Neutrophil (primary cell): Measurements from ENCODE around the gene DNMBP.
A peak's percentile ranks its signal among the peaks of the same experiment; 100 is the strongest.
"Not testable (repeated sequence)": the region's sequence is repeated elsewhere in the genome, so short reads cannot be mapped to it uniquely, and the experiment has no call there.

Source experiments
- H3K27ac ChIP-seq: fragments of 200-600 bp; sonication (generic); 2 replicates; pipeline ENCODE4 v1.5.1; 2016; ENCODE audit warnings: mild to moderate bottlenecking, moderate library complexity
- H3K27me3 ChIP-seq: fragments of 200-600 bp; sonication (generic); 2 replicates; pipeline ENCODE4 v1.6.0; 2016; ENCODE audit warnings: mild to moderate bottlenecking
- H3K36me3 ChIP-seq: fragments of 200-600 bp; sonication (generic); 2 replicates; pipeline ENCODE4 v1.5.1; 2017
- H3K4me1 ChIP-seq, 2 experiments: fragments of 200-600 bp in 1 of 2; sonication (generic) in 1 of 2; 1 replicate in 1 of 2; 2 replicates in 1 of 2; pipeline versions ENCODE4 v1.5.1 to v1.6.1; 2013 to 2016; ENCODE audit warnings: low read depth in 1 of 2, low read length in 1 of 2, mild to moderate bottlenecking in 1 of 2, moderate library complexity in 1 of 2; ENCODE audit not compliant: control insufficient read depth in 1 of 2, insufficient read depth in 1 of 2
- H3K4me3 ChIP-seq, 2 experiments: fragments of 200-600 bp in 1 of 2; sonication (generic) in 1 of 2; 1 replicate in 1 of 2; 2 replicates in 1 of 2; pipeline ENCODE4 v1.5.1; 2013 to 2016; ENCODE audit warnings: low read depth in 1 of 2, low read length in 1 of 2, mild to moderate bottlenecking in 1 of 2, moderate library complexity in 1 of 2
- H3K9me3 ChIP-seq: fragments of 200-600 bp; sonication (generic); 2 replicates; pipeline ENCODE4 v1.5.1; 2016
- TF ChIP-seq, protein P1 (sequence below): fragments of 200-600 bp; sonication (generic); IDR thresholded peaks from 2 replicates; pipeline ENCODE4 v1.5.1; 2016; ENCODE audit warnings: antibody characterized with exemption

DNMBP gene

DNA sequence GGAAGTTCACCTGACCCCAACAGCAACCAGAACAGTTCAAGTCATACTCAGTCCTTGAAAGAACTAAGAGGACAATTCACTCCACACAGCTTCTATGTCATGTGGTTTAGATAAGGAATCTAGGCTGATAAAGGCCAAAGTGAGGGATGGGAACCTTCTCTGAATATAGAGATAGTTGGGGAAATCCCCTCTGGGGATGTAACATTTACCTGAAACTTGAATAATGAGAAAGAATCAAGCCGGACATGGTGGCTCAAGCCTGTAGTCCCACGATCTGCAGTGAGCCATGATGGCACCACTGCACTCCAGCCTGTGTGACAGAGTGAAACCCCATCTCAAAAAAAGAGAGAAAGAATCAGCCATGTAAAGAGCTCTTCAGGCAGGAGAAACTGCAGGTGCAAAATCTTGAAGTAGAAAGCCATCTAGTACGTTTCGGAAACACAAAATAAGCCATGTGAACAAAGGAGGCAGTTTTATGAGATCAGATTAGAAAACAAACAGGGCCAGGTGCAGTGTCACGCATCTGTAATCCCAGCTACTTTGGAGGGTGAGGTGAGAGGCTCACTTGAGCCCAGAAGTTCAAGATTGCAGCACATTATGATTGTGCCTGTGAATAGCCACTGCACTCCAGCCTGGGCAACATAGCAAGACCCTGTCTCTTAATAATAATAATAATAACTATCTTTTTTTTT lies 4.5 kb upstream of the DNMBP start:
- H3K27ac ChIP-seq: no peak overlapping the region
- TF ChIP-seq, protein P1, sequence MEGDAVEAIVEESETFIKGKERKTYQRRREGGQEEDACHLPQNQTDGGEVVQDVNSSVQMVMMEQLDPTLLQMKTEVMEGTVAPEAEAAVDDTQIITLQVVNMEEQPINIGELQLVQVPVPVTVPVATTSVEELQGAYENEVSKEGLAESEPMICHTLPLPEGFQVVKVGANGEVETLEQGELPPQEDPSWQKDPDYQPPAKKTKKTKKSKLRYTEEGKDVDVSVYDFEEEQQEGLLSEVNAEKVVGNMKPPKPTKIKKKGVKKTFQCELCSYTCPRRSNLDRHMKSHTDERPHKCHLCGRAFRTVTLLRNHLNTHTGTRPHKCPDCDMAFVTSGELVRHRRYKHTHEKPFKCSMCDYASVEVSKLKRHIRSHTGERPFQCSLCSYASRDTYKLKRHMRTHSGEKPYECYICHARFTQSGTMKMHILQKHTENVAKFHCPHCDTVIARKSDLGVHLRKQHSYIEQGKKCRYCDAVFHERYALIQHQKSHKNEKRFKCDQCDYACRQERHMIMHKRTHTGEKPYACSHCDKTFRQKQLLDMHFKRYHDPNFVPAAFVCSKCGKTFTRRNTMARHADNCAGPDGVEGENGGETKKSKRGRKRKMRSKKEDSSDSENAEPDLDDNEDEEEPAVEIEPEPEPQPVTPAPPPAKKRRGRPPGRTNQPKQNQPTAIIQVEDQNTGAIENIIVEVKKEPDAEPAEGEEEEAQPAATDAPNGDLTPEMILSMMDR: no peak
- no peaks in the 10 kb centered on the region for H3K36me3 ChIP-seq
- no peak overlapping the region for H3K4me3 ChIP-seq
- H3K4me1 ChIP-seq: peaks cover 5 to 8% of the 10 kb centered on the region in 2 experiments
- no peaks in the 10 kb centered on the region for H3K9me3 ChIP-seq
- H3K27me3 ChIP-seq: peaks cover 13% of the 10 kb centered on the region

DNA sequence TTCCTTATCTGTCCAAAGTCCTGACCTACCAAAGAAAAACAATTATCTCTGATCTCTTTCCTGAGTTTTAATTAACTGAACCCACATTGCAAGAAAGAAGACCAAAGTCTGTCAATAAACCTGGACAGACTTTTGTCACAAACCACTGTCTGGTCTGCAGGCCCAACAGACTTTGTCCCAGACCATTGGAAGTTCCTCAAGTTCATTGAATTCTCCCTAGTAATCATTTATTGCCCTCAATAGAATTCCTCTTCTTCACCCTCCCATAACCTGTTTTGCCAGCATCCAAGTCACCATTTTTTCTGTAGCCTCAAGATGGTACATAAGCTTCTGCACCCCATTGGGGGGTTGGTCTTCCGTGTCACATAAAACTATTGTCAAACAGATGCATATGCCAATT lies 3.9 kb upstream of the DNMBP start:
- H3K9me3 ChIP-seq: no peaks in the 10 kb centered on the region
- no peak overlapping the region for H3K4me3 ChIP-seq
- TF ChIP-seq, protein P1: no peak
- peaks cover 11 to 14% of the 10 kb centered on the region in 2 experiments for H3K4me1 ChIP-seq
- H3K36me3 ChIP-seq: no peaks in the 10 kb centered on the region
- H3K27me3 ChIP-seq: peaks cover 7% of the 10 kb centered on the region
- H3K27ac ChIP-seq: no peak overlapping the region

DNA sequence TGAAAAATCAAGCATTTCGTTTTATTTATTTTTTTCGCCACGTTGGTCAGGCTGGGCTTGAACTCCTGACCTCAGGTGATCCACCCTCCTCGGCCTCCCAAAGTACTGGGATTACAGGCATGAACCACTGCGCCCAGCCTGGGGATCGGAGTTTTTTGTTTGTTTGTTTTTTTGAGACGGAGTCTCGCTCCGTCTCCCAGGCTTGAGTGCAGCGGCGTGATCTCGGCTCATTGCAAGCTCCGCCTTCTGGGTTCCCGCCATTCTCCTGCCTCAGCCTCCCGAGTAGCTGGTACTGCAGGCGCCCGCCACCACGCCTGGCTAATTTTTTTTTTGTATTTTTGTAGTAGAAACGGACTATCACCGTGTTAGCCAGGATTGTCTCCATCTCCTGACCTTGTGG lies 2.2 kb upstream of the DNMBP start:
- peaks cover 27 to 29% of the 10 kb centered on the region in 2 experiments for H3K4me1 ChIP-seq
- not testable (repeated sequence) for H3K36me3 ChIP-seq, H3K9me3 ChIP-seq, H3K4me3 ChIP-seq, H3K27me3 ChIP-seq, H3K27ac ChIP-seq

DNA sequence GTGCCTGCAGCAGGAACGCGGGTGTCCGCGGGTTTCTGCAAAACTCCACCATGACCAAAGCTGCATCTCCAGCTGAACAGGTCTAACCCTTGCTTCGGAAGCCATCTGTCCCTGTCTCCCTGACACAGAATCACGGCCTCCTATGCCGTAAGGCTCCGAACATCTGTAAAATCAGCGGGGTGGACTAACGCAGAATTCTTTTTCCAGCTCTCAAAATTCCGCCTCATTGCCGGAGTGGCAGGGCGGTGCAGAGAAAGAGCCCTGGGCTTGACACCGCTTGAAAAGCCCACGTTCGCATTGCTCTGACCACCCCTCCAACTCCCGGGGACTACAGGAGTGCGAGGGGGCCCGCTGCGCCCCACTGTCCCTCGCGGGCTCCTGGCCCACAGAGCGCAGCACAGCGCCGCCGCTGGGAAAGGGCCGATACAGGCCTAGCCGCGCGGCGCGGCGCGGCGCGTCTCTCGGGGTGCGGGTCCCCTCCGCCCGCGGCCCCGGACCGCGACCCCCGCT lies 409 bp downstream of the DNMBP start:
- peaks cover 33 to 36% of the 10 kb centered on the region in 2 experiments for H3K4me1 ChIP-seq
- H3K27me3 ChIP-seq: no peaks in the 10 kb centered on the region
- H3K9me3 ChIP-seq: no peaks in the 10 kb centered on the region
- TF ChIP-seq, protein P1: no peak
- H3K4me3 ChIP-seq: peak overlapping the region; percentile 72 to 85
- no peaks in the 10 kb centered on the region for H3K36me3 ChIP-seq
- H3K27ac ChIP-seq: peak overlapping the region; percentile 80

DNA sequence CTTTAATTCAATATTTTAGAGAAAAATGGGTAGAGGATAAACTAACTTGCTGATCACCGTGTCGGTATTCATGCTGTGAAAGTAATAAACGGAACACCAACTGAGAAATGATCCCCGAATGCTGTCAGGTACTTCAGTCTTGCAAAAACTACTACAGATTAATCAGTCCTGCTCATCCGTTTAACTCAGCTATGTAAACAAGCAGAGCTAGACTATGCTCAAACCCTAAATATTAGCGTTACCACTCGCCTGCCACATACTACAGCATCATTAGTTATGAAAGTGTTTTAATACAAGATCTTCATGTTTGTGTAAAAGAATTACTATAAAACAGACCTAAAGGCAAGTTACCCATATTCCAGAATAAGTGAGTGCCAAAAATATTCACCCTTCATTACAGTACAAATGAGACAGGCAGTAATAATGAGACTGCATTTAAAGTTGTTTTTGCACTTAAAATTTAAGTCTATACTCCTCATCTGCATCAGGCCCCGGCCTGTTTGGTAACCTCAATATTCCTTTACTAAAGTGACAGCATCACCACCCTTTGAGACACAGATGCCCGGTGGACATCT lies 952 bp downstream of the DNMBP start:
- Histone ChIP-seq H3K4me1 (peaks cover 33 to 36% of the 10 kb centered on the region in 2 experiments), H3K27ac (peak overlapping the region; percentile 80), H3K4me3 (peak overlapping the region; percentile 72 to 85), H3K27me3 (no peaks in the 10 kb centered on the region), H3K36me3 (no peaks in the 10 kb centered on the region), H3K9me3 (no peaks in the 10 kb centered on the region)
- TF ChIP-seq, protein P1: no peak

DNA sequence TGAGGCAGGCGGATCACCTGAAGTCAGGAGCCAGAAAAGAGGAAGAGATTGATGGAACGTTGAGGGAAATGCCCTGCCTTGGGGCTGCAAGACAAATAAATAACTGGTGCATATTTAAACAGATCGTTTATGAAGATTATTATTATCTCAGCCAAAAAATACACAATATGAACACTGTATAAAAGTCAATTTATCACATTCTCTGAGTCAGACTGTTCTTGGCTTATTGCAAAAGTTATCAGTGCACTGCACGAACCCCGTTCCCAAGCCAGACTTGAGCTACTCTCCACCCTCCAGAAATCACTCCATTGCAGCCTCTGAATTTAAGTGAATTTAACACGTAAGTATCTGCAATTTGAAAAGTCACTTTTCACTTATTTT lies 1.6 kb downstream of the DNMBP start:
- TF ChIP-seq, protein P1: no peak
- no peaks in the 10 kb centered on the region for H3K9me3 ChIP-seq
- peaks cover 33 to 36% of the 10 kb centered on the region in 2 experiments for H3K4me1 ChIP-seq
- peak overlapping the region in 1 of 2 experiments; percentile 72 for H3K4me3 ChIP-seq
- H3K27me3 ChIP-seq: no peaks in the 10 kb centered on the region
- H3K36me3 ChIP-seq: no peaks in the 10 kb centered on the region
- H3K27ac ChIP-seq: no peak overlapping the region
